Endothelial cell of umbilical vein (primary cell): Measurements from ENCODE around the gene G3BP1. TPM values are rescaled to one million over a fixed set of nuclear protein-coding genes. Genes with fewer than 3 reads are reported as not detected.

Experiments used
- BruUV-seq: library from RNA; stranded (reverse); fragments of 400-500 nt; replicated peaks from 2 replicates; lab custom pipeline; 2021; lab: Mats Ljungman, UMichigan
- CTCF ChIA-PET: fragments of 300-600, 350-600 bp; sonication (Branson Sonifier 250); formaldehyde crosslinking; loops from one replicate; lab custom pipeline; 2021; ENCODE audit warnings: antibody characterized with exemption, inconsistent platforms; lab: Charles Lee
- POLR2A ChIA-PET: fragments of 300-600, 350-600 bp; sonication (Branson Sonifier 250); formaldehyde crosslinking; loops from one replicate; lab custom pipeline; 2021; ENCODE audit warnings: antibody characterized with exemption, inconsistent platforms; lab: Charles Lee
- DNase-seq: peaks from one replicate; pipeline ENCODE4 v3.0.0-alpha.2; 2011; ENCODE audit warnings: low read depth, low spot score
- FAIRE-seq: peaks from 2 replicates; lab custom pipeline; 2011; peaks lifted over from hg19 to GRCh38; lab: Jason Lieb, UNC
- H2AFZ ChIP-seq: 2 replicates; pipeline ENCODE4 v1.6.0; 2012; ENCODE audit warnings: low read depth, low read length, control low read depth, inconsistent platforms
- H3K27ac ChIP-seq: 2 replicates; pipeline ENCODE4 v1.5.1; 2011; ENCODE audit warnings: low read depth, mild to moderate bottlenecking, control low read depth, low read length, moderate library complexity; ENCODE audit not compliant: insufficient read depth
- H3K27me3 ChIP-seq, 2 experiments: 2 replicates each; pipeline versions ENCODE4 v1.6.0 to v1.6.1; 2011; ENCODE audit warnings: low read length in 2 of 2, mixed read lengths in 1 of 2; ENCODE audit not compliant: control insufficient read depth in 2 of 2, insufficient read depth in 2 of 2
- H3K36me3 ChIP-seq, 2 experiments: 2 replicates in 1 of 2; 3 replicates in 1 of 2; pipeline ENCODE4 v1.5.1; 2011; ENCODE audit warnings: low read length in 2 of 2, mild to moderate bottlenecking in 1 of 2, moderate library complexity in 1 of 2; ENCODE audit not compliant: control insufficient read depth in 2 of 2, insufficient read depth in 2 of 2; ENCODE audit errors: extremely low read depth in 1 of 2
- H3K4me1 ChIP-seq: 3 replicates; pipeline ENCODE4 v1.5.1; 2011; ENCODE audit warnings: mild to moderate bottlenecking, low read length; ENCODE audit not compliant: control insufficient read depth, insufficient read depth; ENCODE audit errors: extremely low read depth
- H3K4me2 ChIP-seq: 2 replicates; pipeline ENCODE4 v1.6.1; 2011; ENCODE audit warnings: low read length, control low read depth, mixed read lengths; ENCODE audit not compliant: insufficient read depth
- H3K4me3 ChIP-seq, 3 experiments: fragments of 200-600 bp in 1 of 3; sonication (generic), shearing (Covaris generic) in 1 of 3; replicated peaks in 1 of 3; 2 replicates each; pipeline ENCODE4 v1.5.1; 2011 to 2016; ENCODE audit warnings: control low read depth in 3 of 3, low read length in 3 of 3, mild to moderate bottlenecking in 2 of 3, inconsistent platforms in 1 of 3, low read depth in 1 of 3, moderate library complexity in 1 of 3; ENCODE audit not compliant: insufficient read depth in 1 of 3
- H3K79me2 ChIP-seq: 2 replicates; pipeline ENCODE4 v1.6.0; 2012; ENCODE audit warnings: low read length, inconsistent platforms; ENCODE audit not compliant: control insufficient read depth, insufficient read depth
- H3K9ac ChIP-seq: replicated peaks from 2 replicates; pipeline ENCODE3; 2011; ENCODE audit warnings: low read length, control low read depth; ENCODE audit not compliant: insufficient read depth; ENCODE audit errors: extremely low read depth
- H3K9me1 ChIP-seq: replicated peaks from 3 replicates; pipeline ENCODE4 v1.6.0; 2011; ENCODE audit warnings: mild to moderate bottlenecking, low read length; ENCODE audit not compliant: control insufficient read depth, insufficient read depth; ENCODE audit errors: extremely low read depth
- H3K9me3 ChIP-seq: replicated peaks from 2 replicates; pipeline ENCODE4 v1.5.1; 2012; ENCODE audit warnings: low read length, inconsistent platforms; ENCODE audit not compliant: control insufficient read depth, insufficient read depth
- H4K20me1 ChIP-seq: replicated peaks from 2 replicates; pipeline ENCODE3; 2011; ENCODE audit warnings: mild to moderate bottlenecking, low read length; ENCODE audit not compliant: control insufficient read depth, insufficient read depth; ENCODE audit errors: extremely low read depth
- EZH2 ChIP-seq: IDR thresholded peaks from 2 replicates; pipeline ENCODE4 v1.6.1; 2012; ENCODE audit warnings: borderline replicate concordance, low read depth, mild to moderate bottlenecking, moderate library complexity, low read length, inconsistent platforms; ENCODE audit not compliant: severe bottlenecking
- FOS ChIP-seq: IDR thresholded peaks from 2 replicates; pipeline ENCODE4 v1.6.1; 2011; ENCODE audit warnings: mild to moderate bottlenecking, low read length, moderate library complexity, borderline replicate concordance; ENCODE audit not compliant: insufficient read depth
- GATA2 ChIP-seq: IDR thresholded peaks from 2 replicates; pipeline ENCODE4 v1.7.0; 2011; ENCODE audit warnings: low read depth, mild to moderate bottlenecking, moderate library complexity, mixed read lengths, low read length; ENCODE audit not compliant: insufficient read length, insufficient read depth
- JUN ChIP-seq: IDR thresholded peaks from 2 replicates; pipeline ENCODE4 v1.6.1; 2011; ENCODE audit warnings: borderline replicate concordance, low read depth; ENCODE audit not compliant: insufficient read length, insufficient read depth
- MYC ChIP-seq: IDR thresholded peaks from one replicate; pipeline ENCODE4 v1.6.1; 2011; ENCODE audit warnings: mild to moderate bottlenecking, low read depth, low read length
- POLR2A ChIP-seq: IDR thresholded peaks from 2 replicates; pipeline ENCODE4 v1.6.1; 2012; ENCODE audit warnings: low read depth, mild to moderate bottlenecking, control low read depth, low read length
- POLR2AphosphoS5 ChIP-seq: IDR thresholded peaks from 2 replicates; pipeline ENCODE4 v1.6.1; 2012; ENCODE audit warnings: low read depth, mild to moderate bottlenecking, control low read depth, low read length, moderate library complexity; ENCODE audit not compliant: insufficient read depth
- dilution Hi-C: fragments of 300-500 bp; cut with MboI; formaldehyde crosslinking; loops from one replicate; pipeline ENCODE4 v1.15.0; 2019; ENCODE audit warnings: low sequenced_read_pairs; ENCODE audit not compliant: extremely low pct_ligation_motif_present
- intact Hi-C: fragments of 100-400 bp; cut with micrococcal nuclease; formaldehyde crosslinking; loops from one replicate; pipeline ENCODE4 v1.10.0; 2022
- polyA plus RNA-seq, 4 experiments: library from polyadenylated mRNA; depleted of rRNA in 3 of 4; stranded (reverse) in 3 of 4; unstranded in 1 of 4; fragments of >200 nt; gene quantifications; 2 replicates each; pipeline versions ENCODE4 v1.2.1 to v1.2.3, GENCODE V29; 2011 to 2012; ENCODE audit warnings: missing spikeins in 1 of 4
- total RNA-seq: library from RNA; stranded (reverse); gene quantifications from 2 replicates; pipeline ENCODE4 v1.2.3, GENCODE V29; 2021
- TF ChIP-seq, protein P1 (sequence below), 2 donors: IDR thresholded peaks; 1 replicate in 1 of 2; 2 replicates in 1 of 2; pipeline ENCODE4 v1.5.1; 2011; ENCODE audit warnings: low read length in 2 of 2, mild to moderate bottlenecking in 2 of 2, moderate library complexity in 2 of 2, control low read depth in 1 of 2, inconsistent platforms in 1 of 2, low read depth in 1 of 2; ENCODE audit not compliant: insufficient read depth in 1 of 2; ENCODE audit errors: extremely low read depth in 1 of 2
- TF ChIP-seq, protein P2 (sequence below): IDR thresholded peaks from 2 replicates; pipeline ENCODE4 v1.6.1; 2011; ENCODE audit not compliant: insufficient read depth, insufficient read length

The G3BP1 gene
- total and polyA plus RNA-seq, 2 donors (not counting 3 experiments of a cell fraction or from before 2014, with no cell fraction given): 50.5 to 262 TPM

DNA sequence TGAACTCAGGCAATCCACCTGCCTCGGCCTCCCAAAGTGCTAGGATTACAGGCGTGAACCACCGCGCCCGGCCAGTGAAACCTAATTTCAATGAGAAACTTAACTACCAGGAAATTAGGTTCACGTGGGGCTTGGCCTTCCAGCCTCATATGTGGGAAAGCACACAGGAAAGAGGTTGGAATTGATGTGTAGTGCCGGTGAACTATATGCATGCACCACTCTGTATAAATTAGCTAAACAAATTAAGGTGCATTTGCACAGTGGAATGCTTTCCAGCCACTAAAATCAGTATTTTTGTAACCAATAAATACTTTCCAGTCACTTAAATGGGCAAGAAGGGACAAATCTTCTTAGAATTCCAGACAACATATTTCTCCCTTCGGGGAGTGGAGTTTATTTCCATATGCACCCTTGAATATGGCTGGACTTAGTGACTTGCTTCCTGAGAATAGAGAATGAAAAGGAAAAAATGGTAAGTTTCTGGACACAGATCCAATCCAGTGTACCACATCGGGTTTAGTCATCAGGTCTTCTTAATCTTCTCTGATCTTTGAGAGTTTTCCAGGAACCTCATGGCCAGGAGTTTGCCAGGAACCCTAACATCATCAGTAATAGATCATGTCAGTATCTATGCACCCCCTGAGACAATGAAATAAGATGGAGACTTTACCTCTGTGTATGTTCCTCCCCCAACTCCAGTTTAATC lies 38.2 kb upstream of the G3BP1 start:
- Histone ChIP-seq H3K36me3 (no peaks in the 10 kb centered on the region), H3K9me3 (no peaks in the 10 kb centered on the region), H3K4me3 (no peak overlapping the region), H3K4me1 (no peaks in the 10 kb centered on the region), H3K9me1 (no peaks in the 10 kb centered on the region), H3K27ac (no peak overlapping the region), H3K9ac (no peak overlapping the region), H3K27me3 (no peaks in the 10 kb centered on the region), H3K79me2 (no peaks in the 10 kb centered on the region), H2AFZ (no peak overlapping the region), H4K20me1 (no peaks in the 10 kb centered on the region), H3K4me2 (no peak overlapping the region)
- ChIA-PET CTCF (interaction anchor here (1.3 kb wide), 1 partner anchor 75 kb away, joined by 5 read pairs; no protein-coding TSS in a partner anchor), POLR2A (no interaction called here)
- FAIRE-seq: no peak
- BruUV-seq: no TSS peak
- intact Hi-C loops: no loop called here
- TF ChIP-seq, protein P1, sequence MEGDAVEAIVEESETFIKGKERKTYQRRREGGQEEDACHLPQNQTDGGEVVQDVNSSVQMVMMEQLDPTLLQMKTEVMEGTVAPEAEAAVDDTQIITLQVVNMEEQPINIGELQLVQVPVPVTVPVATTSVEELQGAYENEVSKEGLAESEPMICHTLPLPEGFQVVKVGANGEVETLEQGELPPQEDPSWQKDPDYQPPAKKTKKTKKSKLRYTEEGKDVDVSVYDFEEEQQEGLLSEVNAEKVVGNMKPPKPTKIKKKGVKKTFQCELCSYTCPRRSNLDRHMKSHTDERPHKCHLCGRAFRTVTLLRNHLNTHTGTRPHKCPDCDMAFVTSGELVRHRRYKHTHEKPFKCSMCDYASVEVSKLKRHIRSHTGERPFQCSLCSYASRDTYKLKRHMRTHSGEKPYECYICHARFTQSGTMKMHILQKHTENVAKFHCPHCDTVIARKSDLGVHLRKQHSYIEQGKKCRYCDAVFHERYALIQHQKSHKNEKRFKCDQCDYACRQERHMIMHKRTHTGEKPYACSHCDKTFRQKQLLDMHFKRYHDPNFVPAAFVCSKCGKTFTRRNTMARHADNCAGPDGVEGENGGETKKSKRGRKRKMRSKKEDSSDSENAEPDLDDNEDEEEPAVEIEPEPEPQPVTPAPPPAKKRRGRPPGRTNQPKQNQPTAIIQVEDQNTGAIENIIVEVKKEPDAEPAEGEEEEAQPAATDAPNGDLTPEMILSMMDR (IDR thresholded peaks at IDR 0.05; ENCODE audit: extremely low read depth in 1 of 2, insufficient read depth in 1 of 2, low read depth in 1 of 2, low read length in 2 of 2): no peak
- dilution Hi-C loops: no loop called here
- no peak for DNase-seq

DNA sequence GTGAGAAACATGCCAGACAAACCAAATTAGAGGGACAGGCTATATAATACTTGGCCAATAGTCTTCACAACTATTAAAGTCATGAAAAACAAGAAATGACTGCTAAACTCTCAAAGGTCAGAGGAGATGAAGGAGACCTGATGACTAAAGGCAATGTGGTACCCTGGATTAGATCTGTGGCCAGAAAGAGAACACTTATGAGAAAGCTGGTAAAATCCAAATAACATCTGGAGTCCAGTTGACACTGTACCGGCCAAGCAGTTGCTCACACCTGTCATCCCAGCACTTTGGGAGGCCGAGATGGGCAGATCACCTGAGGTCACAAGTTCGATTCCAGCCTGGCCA lies 37.7 kb upstream of the G3BP1 start:
- Histone ChIP-seq H3K4me1 (no peaks in the 10 kb centered on the region), H3K27ac (no peak overlapping the region), H3K9ac (no peak overlapping the region), H2AFZ (no peak overlapping the region), H3K9me3 (no peaks in the 10 kb centered on the region), H3K4me2 (no peak overlapping the region), H3K27me3 (no peaks in the 10 kb centered on the region), H4K20me1 (no peaks in the 10 kb centered on the region), H3K4me3 (no peak overlapping the region), H3K9me1 (no peaks in the 10 kb centered on the region), H3K36me3 (no peaks in the 10 kb centered on the region), H3K79me2 (no peaks in the 10 kb centered on the region)
- DNase-seq: no peak
- ChIA-PET POLR2A (no interaction called here), CTCF (interaction anchor here (10.7 kb wide), 1 partner anchor 76 kb away, joined by 323 read pairs; no protein-coding TSS in a partner anchor)
- BruUV-seq: no TSS peak
- dilution Hi-C loops (no loop called here), intact Hi-C loops (no loop called here)
- TF ChIP-seq JUN (no peak), FOS (no peak), POLR2AphosphoS5 (no peak), POLR2A (no peak), MYC (no peak), EZH2 (no peak), GATA2 (no peak)
- TF ChIP-seq, protein P1 (IDR thresholded peaks at IDR 0.05; ENCODE audit: extremely low read depth in 1 of 2, insufficient read depth in 1 of 2, low read depth in 1 of 2, low read length in 2 of 2): no peak
- TF ChIP-seq, protein P2, sequence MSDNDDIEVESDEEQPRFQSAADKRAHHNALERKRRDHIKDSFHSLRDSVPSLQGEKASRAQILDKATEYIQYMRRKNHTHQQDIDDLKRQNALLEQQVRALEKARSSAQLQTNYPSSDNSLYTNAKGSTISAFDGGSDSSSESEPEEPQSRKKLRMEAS: no peak
- FAIRE-seq: no peak
